Measurements from ENCODE around the gene PLD2.
"Not testable (repeated sequence)": the region's sequence is repeated elsewhere in the genome, so short reads cannot be mapped to it uniquely, and the experiment has no call there.

PLD2 gene

DNA sequence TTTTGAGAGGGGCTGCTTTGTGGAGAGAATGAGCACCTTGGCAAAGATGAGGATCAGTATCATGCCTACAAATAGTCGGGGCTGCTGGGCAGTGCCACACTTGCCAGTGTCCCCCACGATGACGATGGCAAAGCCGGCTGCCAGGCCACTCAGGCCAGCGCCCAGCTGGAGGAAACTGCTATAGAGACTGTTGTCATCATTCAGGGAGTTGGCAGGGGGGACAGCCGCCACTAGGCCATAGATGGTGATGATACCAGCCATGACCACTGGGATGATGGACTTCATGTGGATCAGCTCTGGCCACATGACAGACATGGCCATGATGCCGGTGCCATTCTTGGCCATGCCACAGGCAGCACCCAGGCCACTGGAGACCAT lies 50.0 kb downstream of the PLD2 start:
- Histone ChIP-seq H2AFZ (ENCODE audit: low read depth) (no peak overlapping the region), H3K4me3 (IDR thresholded peaks at IDR 0.05; ENCODE audit: insufficient read depth, low read depth, low read length) (no peak overlapping the region), H3K27ac (no peak overlapping the region), H3K79me2 (ENCODE audit: insufficient read depth, low read depth) (no peaks in the 10 kb centered on the region), H3K9ac (no peak overlapping the region), H3K4me1 (ENCODE audit: low read depth, poor library complexity, severe bottlenecking) (no peaks in the 10 kb centered on the region), H3K27me3 (ENCODE audit: insufficient read depth, low read depth) (no peaks in the 10 kb centered on the region), H3K36me3 (ENCODE audit: insufficient read depth) (no peaks in the 10 kb centered on the region), H4K20me1 (ENCODE audit: insufficient read depth) (no peaks in the 10 kb centered on the region), H3K4me2 (no peak overlapping the region)
- TF ChIP-seq, protein P1, sequence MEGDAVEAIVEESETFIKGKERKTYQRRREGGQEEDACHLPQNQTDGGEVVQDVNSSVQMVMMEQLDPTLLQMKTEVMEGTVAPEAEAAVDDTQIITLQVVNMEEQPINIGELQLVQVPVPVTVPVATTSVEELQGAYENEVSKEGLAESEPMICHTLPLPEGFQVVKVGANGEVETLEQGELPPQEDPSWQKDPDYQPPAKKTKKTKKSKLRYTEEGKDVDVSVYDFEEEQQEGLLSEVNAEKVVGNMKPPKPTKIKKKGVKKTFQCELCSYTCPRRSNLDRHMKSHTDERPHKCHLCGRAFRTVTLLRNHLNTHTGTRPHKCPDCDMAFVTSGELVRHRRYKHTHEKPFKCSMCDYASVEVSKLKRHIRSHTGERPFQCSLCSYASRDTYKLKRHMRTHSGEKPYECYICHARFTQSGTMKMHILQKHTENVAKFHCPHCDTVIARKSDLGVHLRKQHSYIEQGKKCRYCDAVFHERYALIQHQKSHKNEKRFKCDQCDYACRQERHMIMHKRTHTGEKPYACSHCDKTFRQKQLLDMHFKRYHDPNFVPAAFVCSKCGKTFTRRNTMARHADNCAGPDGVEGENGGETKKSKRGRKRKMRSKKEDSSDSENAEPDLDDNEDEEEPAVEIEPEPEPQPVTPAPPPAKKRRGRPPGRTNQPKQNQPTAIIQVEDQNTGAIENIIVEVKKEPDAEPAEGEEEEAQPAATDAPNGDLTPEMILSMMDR (conservative IDR thresholded peaks at IDR 0.05; ENCODE audit: low read depth, low read length) = no peak

DNA sequence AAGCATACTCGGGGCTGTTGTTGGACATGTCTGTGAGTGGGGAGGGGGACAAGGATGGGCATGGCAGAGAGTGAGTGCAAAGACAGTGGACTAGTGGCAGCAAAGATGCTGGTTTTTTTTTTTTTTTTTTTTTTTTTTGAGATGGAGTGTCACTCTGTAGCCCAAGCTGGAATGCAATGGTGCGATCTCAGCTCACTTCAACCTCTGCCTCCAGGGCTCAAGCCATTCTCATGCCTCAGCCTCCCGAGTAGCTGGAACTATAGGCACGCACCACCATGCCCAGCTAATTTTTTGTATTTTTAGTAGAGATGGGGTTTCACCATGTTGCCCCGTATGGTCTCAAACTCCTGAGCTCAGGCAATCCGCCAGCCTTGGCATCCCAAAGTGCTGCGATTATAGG lies 50.4 kb downstream of the PLD2 start:
- not testable (repeated sequence) for H4K20me1 ChIP-seq (ENCODE audit: insufficient read depth); H3K4me3 ChIP-seq (IDR thresholded peaks at IDR 0.05; ENCODE audit: insufficient read depth, low read depth, low read length)

DNA sequence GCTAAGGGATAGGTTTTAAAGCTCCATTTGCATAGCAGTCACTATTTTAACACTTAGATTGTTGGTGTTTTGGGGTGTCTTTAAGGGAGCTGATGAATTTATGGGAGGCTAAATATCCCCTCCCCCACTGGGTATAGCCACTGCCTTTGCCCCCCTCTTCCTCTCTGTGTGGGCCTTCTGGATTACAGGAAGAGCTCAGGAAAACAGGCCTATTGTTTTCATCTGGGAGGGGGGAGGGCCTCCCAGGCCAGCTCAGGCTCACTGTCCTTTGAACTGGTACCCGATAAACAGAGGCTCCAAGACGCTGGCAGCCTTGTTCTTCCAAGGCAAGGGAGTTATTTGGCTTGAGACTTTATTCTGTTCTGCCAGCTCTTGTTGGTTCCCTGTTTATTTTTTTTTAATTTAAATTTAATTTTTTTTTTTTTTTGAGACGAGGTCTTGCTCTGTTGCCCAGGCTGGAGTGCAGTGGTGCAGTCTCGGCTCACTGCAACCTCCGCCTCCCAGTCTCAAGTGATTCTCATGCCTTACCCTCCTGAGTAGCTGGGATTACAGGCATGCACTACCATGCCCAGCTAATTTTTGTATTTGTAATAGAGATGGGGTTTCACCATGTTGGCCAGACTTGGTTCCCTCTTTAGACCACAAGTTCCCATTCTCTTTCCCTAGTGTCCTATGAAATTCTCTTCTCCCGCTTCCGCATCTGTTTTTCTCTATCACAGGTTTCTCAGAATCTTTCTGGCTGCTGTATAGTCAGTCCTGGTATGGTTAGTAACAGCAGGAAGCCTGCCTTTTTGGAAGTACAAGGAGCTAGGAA lies 51.3 kb downstream of the PLD2 start:
- no peaks in the 10 kb centered on the region for H3K79me2 ChIP-seq (ENCODE audit: insufficient read depth, low read depth)
- H3K27ac ChIP-seq = no peak overlapping the region
- TF ChIP-seq, protein P1 (conservative IDR thresholded peaks at IDR 0.05; ENCODE audit: low read depth, low read length) = no peak
- H3K36me3 ChIP-seq (ENCODE audit: insufficient read depth) = no peaks in the 10 kb centered on the region
- H3K4me1 ChIP-seq (ENCODE audit: low read depth, poor library complexity, severe bottlenecking) = no peaks in the 10 kb centered on the region
- H3K4me3 ChIP-seq (IDR thresholded peaks at IDR 0.05; ENCODE audit: insufficient read depth, low read depth, low read length) = no peak overlapping the region
- no peaks in the 10 kb centered on the region for H4K20me1 ChIP-seq (ENCODE audit: insufficient read depth)
- no peak overlapping the region for H2AFZ ChIP-seq (ENCODE audit: low read depth)
- H3K4me2 ChIP-seq = no peak overlapping the region
- no peaks in the 10 kb centered on the region for H3K27me3 ChIP-seq (ENCODE audit: insufficient read depth, low read depth)
- no peak overlapping the region for H3K9ac ChIP-seq

More for the DNA sequence above, 50.4 kb downstream of the PLD2 start:
- H3K36me3 ChIP-seq (ENCODE audit: insufficient read depth); H2AFZ ChIP-seq (ENCODE audit: low read depth); H3K4me1 ChIP-seq (ENCODE audit: low read depth, poor library complexity, severe bottlenecking); H3K9ac ChIP-seq; H3K4me2 ChIP-seq; H3K79me2 ChIP-seq (ENCODE audit: insufficient read depth, low read depth); H3K27ac ChIP-seq; H3K27me3 ChIP-seq (ENCODE audit: insufficient read depth, low read depth): not testable (repeated sequence)

DNA sequence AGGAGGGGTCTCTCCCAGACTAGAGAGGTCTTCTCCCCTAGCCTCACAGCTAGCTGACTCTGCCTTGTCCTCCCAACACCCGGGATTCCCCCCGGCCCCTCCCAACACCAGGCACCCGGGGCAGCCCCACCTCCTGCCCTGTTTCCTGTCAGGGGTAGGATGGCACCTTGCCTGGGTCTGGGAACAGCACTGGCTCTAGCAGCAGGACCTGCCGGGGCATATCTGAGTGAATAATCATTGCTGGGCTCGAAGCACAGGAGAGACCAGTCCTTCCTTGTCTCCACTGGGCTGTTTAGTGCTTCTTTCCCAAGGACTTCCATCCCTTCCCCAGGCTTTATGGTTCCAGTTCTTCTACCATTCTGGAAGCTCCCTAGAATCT lies 51.9 kb downstream of the PLD2 start:
- TF ChIP-seq, protein P1 (conservative IDR thresholded peaks at IDR 0.05; ENCODE audit: low read depth, low read length) = no peak
- Histone ChIP-seq H4K20me1 (ENCODE audit: insufficient read depth) (no peaks in the 10 kb centered on the region), H3K4me1 (ENCODE audit: low read depth, poor library complexity, severe bottlenecking) (no peaks in the 10 kb centered on the region), H3K27me3 (ENCODE audit: insufficient read depth, low read depth) (no peaks in the 10 kb centered on the region), H2AFZ (ENCODE audit: low read depth) (no peak overlapping the region), H3K4me2 (no peak overlapping the region), H3K79me2 (ENCODE audit: insufficient read depth, low read depth) (no peaks in the 10 kb centered on the region), H3K9ac (no peak overlapping the region), H3K27ac (no peak overlapping the region), H3K4me3 (IDR thresholded peaks at IDR 0.05; ENCODE audit: insufficient read depth, low read depth, low read length) (no peak overlapping the region), H3K36me3 (ENCODE audit: insufficient read depth) (no peaks in the 10 kb centered on the region)

Measured in KMS-11 (cell line).